ENCODE data around the gene ADAM30.

DNA sequence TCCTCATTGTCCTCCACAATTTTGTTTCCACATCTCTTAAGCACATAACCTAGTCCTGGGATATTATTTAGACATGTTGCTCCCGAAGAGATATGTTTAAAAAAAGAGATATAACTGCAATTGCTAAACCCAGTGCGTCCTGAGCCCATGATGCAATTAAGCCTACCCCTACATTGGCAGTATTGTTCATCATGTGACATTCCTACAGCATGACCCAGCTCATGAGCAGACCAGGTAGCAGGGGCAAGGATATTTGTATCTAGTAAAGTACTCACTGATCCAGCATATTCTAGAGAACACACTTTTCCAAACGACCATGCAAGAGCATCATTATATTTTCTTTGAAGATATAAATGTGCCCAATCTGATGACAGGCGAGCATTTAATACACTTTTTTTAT is 1.2 kb downstream of the ADAM30 start:
- TF ChIP-seq, protein P1, sequence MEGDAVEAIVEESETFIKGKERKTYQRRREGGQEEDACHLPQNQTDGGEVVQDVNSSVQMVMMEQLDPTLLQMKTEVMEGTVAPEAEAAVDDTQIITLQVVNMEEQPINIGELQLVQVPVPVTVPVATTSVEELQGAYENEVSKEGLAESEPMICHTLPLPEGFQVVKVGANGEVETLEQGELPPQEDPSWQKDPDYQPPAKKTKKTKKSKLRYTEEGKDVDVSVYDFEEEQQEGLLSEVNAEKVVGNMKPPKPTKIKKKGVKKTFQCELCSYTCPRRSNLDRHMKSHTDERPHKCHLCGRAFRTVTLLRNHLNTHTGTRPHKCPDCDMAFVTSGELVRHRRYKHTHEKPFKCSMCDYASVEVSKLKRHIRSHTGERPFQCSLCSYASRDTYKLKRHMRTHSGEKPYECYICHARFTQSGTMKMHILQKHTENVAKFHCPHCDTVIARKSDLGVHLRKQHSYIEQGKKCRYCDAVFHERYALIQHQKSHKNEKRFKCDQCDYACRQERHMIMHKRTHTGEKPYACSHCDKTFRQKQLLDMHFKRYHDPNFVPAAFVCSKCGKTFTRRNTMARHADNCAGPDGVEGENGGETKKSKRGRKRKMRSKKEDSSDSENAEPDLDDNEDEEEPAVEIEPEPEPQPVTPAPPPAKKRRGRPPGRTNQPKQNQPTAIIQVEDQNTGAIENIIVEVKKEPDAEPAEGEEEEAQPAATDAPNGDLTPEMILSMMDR (IDR thresholded peaks at IDR 0.05 in 8 of 11, conservative IDR thresholded peaks at IDR 0.05 in 3 of 11): no peak
- no peak for TF ChIP-seq POLR2AphosphoS5 (IDR thresholded peaks at IDR 0.05)

Data from spleen (tissue), 7 donors.